ENCODE results near the gene EMX1.

The EMX1 gene

GRCh38 chr2:72975017-72975416 is 57.7 kb downstream of the EMX1 start:
- DNase-seq (ENCODE audit: low read depth in 2 of 2, low spot score in 1 of 2) = no peak

GRCh38 chr2:72979896-72980295 is 62.6 kb downstream of the EMX1 start:
- no peak for DNase-seq (ENCODE audit: low read depth in 2 of 2, low spot score in 1 of 2)

GRCh38 chr2:72980535-72981217 is 63.4 kb downstream of the EMX1 start:
- no peak for DNase-seq (ENCODE audit: low read depth in 2 of 2, low spot score in 1 of 2)

- no peak for DNase-seq (ENCODE audit: low read depth in 2 of 2, low spot score in 1 of 2)
These were observed 64.2 kb downstream of the EMX1 start for GRCh38 chr2:72981536-72981935.

- DNase-seq (ENCODE audit: low read depth in 2 of 2, low spot score in 1 of 2) = no peak
These were observed 64.9 kb downstream of the EMX1 start for GRCh38 chr2:72982219-72982618.

GRCh38 chr2:72982781-72983499 is 65.6 kb downstream of the EMX1 start:
- DNase-seq (ENCODE audit: low read depth in 2 of 2, low spot score in 1 of 2) = no peak

- DNase-seq (ENCODE audit: low read depth in 2 of 2, low spot score in 1 of 2) = no peak
These were observed 66.3 kb downstream of the EMX1 start for GRCh38 chr2:72983500-72984161.

- DNase-seq (ENCODE audit: low read depth in 2 of 2, low spot score in 1 of 2) = no peak
These were observed 66.9 kb downstream of the EMX1 start for GRCh38 chr2:72984172-72984671.
